ENCODE measurements around the gene TOE1.
A peak's percentile ranks its signal among the peaks of the same experiment; 100 is the strongest.
"Not testable (repeated sequence)": the region's sequence is repeated elsewhere in the genome, so short reads cannot be mapped to it uniquely, and the experiment has no call there.

Gene TOE1

DNA sequence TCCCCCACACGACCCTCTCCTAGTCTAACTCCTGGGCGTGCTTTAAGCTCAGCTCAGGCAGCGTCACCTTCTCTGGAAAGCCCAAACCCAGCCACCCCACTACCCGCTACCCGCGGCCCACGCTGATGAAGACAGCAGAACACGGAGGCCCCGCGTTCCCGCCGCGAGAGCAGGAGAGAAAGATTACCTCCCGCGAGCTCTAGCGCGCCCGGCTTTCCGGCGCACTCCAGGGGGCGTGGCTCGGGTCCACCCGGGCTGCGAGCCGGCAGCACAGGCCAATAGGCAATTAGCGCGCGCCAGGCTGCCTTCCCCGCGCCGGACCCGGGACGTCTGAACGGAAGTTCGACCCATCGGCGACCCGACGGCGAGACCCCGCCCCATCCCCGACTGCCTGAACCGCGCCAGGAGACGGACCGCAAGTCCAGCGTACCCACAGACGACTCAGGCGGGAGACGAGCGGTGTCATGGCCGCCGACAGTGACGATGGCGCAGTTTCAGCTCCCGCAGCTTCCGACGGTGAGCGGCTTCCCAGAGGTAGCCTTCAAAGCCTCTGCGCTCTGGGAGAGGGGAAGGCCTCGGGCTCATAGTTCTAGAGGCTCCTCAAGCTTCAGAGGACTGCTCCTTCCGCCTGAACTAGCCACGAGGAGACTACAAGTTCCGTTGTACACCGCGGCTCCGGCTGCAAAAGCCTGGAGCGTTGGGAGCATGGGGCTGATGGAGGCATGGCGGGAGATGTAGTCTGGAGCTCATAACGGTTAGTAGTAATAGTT, at the start of gene TOE1, which contains the start of gene MUTYH:
TSS of gene TOE1 (plus strand) at position 382 of the 770 bp plus-strand sequence. CDS start at position 465, 83 bp downstream.
TSS of gene MUTYH (minus strand) at position 652 of the 770 bp plus-strand sequence. CDS start 5,935 bp downstream, outside the sequence.
- peak; percentile 95 to 97 for DNase-seq (ENCODE audit: low read depth in 2 of 2)

DNA sequence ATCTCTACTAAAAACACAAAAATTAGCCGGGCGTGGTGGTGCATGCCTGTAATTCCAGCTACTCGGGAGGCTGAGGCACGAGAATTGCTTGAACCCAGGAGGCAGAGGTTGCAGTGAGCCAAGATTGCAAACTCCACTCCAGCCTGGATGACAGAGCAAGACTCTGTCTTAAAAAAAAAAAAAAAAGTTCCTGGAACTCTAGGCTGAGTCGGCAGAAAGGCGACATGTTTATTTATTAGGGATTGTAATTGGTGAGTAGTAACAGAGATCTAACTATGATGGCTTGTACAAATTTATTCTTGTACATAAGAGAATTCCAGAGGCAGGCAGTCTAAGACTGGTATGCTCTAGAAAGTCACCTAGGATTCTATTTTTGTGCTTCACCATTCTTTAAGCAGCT, 49.0 kb upstream of the TOE1 start:
- DNase-seq (ENCODE audit: low read depth in 2 of 2): not testable (repeated sequence)

DNA sequence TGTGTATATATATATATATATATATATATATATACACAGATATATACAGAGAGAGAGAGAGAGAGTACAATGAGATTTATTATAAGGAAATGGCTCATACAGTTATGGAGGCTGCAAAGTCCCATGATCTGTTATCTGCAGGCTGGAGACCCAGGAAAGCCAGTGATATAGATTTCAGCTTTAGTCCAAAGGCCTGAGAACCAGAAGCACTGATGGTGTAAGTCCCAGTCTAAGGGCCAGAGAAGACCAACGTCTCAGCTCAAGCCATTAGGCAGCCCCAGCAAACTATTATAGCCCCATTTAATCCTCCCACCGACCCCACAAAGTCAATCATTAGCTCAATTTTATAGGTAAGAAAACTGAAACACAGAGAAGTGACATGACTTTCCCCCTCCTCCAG, 48.3 kb upstream of the TOE1 start:
- no peak for DNase-seq (ENCODE audit: low read depth in 2 of 2)

DNA sequence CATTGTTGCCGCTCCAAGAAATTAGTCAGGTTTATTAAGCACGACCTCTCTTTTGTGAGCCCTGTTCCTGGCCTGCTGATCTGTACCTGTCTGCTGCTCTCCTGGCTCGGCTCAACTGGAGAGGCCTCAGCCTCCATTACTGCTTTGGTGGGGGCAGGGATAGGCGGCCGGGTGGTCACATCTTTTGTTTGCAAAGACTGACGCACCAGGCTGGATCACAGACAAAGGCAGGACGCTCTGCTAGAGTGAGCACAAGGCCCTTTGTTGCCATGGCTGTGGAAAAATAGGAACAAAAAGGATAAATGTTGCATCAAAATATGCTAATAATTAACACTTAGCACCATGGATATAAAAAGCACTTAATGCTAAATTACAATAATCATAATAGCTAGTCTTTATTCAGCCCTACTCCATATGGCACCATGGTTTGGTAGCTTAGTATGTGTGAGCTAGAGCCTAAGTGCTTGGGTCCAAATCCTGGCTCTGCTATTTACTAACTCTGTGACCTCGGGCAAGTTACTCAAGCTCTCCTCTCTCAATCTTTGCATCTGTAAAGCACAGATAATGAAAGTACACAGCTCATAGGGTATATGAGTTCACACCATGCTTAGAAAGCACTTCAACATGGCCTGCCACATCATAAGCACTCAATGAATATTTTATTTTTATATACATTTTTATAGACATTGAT, 42.2 kb upstream of the TOE1 start:
- DNase-seq (ENCODE audit: low read depth in 2 of 2): no peak

DNA sequence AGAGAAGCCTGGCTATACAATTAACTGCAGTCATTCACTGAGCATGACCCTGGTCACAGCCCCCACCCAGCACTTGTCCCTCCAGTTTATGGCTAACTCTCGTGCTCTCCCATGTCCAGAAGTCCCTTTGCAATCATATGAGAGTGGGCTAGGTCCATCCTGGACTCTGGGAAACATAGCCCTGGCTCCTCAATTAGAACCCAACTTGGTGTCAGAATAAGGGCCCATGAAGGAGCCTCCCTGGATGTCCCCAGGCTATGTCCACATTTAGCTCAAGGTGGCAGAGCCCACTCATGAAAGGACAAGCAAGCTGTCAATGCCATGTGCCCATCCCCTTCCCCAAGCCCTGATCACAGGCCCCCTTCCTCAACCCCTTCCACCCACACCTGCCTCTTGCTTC, 40.7 kb upstream of the TOE1 start:
- DNase-seq (ENCODE audit: low read depth in 2 of 2): no peak

DNA sequence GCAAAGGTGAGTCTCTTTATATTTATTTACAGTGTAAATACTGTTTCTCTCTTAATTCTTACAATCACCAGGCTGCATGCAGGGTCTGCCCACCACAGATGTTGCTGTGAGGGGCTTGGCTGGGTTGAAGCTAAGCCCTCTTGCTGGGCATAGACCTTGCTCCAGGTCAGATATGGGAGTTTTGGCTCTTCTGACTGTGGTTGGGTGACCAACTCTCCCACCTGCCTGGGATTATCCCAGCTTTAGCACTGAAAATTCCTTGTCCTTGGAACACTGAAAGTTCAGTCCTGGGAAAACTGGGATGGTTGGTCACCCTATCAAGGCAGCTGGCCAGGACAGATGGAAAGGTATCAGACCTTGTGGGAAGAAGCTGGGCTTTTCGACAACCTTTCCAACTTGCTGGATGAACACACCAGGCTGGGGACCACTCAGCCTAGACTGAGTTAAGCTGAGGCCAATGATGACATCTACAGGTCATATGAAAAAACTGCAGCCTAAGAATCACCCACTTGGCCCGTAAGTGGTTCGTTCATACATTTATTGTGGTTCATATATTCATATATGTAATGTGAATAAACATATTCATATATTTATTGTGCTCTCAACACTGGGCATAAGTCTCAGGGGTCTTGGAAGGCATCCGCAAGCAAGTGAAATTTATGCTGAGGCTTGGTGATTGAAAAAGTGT, 39.8 kb upstream of the TOE1 start:
- no peak for DNase-seq (ENCODE audit: low read depth in 2 of 2)

DNA sequence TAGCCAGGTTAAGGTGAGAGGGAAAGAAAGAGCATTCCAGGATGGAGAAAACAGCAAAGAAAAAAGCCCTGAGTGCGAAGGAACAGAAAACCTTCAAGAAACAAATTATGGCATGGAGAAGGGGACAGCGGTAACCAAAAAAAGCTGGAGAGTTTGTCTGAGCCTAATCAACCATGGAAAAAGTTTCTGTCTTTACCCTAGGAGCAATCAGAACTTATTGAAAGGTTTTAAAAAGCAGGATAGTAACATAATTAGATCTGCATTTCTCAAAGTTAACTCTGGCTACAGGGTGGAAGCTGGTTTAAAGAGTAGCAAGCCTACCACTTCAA, 39.3 kb upstream of the TOE1 start:
- DNase-seq (ENCODE audit: low read depth in 2 of 2): no peak

DNA sequence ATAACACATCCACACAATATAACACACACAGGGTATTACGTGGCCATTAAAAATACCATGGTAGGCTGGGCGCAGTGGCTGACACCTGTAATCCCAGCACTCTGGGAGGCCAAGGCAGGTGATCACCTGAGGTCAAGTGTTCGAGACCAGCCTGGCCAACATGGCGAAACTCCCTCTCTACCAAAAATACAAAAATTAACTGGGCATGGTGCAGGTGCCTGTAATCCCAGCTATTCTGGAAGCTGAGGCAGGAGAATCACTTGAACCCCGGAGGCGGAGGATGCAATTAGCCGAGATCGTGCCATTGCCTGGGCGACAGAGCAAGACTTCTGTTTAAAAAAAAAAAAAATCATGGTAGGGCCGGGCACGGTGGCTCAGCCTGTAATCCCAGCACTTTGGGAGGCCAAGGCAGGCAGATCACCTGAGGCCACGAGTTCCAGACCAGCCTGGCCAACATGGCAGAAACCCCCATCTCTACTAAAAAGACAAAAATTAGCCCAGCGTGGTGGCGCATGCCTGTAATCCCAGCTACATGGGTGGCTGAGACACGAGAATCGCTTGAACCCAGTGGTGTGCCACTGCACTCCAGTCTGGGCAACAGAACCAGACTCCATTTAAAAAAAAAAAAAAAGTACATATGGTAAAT, 37.3 kb upstream of the TOE1 start:
- DNase-seq (ENCODE audit: low read depth in 2 of 2): no peak

DNA sequence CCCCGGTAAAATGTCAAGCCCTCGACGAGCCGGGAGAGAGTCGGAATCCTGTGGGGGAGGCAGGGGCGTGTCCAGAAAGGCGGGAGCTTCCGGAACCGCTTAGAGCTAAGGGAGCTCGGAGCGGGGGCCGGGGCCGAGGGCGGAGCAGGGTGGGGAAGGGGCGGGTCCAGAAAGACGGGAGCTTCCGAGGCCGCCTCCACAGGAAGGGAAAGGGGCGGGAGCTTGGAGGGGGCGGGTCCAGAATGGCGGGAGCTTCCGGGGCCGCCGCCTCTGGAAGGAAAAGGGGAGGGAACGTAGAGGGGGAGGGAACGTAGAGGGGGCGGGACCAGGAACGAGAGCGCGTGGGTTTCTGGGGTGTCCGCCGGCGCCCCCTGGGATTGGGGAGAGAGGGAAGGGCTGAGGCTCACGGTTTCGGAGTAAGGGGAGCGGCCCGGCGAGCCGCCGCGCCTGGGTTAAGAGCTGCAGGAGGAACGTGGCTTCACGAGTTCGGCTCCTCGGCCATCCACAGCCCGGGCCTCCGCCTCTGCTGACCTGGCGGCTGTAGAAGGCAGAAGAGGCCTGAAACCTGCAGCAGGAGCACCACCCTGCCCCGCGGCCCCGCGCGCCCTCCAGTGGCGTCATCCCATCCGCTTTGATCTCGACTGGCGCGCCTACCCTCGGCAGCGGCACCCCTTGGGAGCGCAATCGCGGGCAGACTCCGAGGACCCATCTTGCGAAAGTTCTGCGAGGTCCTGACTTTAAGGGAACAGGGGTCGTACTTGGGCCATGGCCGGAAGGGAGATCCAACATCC, 36.3 kb upstream of the TOE1 start:
- peak; percentile 98 to 99 for DNase-seq (ENCODE audit: low read depth in 2 of 2)

DNA sequence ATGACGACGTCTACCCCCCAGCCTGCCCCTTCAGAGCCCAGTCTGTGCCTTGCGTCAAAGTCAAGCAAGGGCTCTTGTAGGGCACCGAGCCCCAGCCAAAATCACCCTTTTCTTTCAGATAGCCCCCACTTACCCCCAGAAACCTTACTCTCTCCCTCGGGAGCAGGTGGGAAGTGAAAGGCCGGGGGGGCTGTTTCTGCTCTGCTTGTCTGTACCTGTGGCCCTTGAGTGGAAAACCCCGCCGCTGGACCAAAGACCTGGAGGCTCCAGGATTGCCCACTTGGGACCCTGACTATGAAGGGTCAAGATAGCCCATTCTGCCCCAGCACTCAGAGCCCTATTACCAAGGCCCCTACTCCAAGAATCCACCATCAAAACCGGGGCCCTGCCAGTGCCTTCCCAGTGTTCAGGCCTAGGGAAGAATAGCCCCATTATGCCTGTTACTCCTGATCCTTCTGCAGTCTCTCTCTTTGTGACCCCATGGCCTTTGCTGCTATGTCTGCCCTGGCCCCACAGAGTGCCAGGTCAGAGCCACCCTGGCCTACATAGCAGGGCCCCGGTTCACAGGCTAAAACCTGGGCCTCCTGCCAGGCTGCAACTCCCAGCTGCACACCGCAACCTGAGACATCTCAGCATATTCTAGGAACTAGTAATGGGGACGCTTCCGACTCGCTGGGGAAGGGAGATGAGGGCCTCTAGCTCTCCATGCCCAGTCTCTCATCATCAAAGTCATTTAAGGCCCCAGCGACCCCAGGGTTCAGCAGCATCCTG, 35.5 kb upstream of the TOE1 start:
- no peak for DNase-seq (ENCODE audit: low read depth in 2 of 2)

DNA sequence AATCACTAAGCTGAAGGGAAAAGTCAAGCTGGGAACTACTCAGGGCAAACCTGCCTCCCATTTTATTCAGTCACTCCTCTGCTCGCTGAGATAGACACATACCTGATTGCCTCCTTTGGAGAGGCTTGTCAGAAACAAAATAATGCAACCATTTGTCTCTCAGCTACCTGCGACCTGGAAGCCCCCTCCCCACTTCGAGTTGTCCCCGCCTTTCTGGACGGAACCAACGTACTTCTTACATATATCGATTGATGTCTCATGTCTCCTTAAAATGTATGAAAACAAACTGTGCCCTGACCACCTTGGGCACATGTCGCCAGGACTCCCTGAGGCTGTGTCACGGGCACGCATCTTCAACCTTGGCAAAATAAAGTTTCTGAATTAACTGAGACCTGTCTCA, 34.7 kb upstream of the TOE1 start:
- DNase-seq (ENCODE audit: low read depth in 2 of 2): no peak

DNA sequence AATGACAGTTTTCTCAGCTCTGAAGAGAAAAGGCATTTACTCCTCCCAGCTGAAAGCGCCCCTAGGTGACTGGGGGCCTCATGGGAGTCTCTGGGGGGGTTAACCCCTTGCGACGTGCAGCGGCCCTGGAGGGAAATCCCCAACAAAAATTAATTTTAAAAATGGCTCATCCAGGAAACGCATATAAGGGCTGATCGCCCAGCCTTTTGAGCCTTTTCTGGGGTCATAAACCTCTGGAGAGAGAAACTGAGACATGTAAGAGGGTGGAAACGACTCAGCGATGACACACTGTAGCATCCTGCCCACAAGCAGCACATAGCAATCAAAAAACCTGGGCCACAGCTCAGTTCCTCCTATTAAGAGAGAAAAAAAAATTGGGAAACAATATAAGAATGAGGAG, 33.7 kb upstream of the TOE1 start:
- peak; percentile 40 to 57 for DNase-seq (ENCODE audit: low read depth in 2 of 2)

DNA sequence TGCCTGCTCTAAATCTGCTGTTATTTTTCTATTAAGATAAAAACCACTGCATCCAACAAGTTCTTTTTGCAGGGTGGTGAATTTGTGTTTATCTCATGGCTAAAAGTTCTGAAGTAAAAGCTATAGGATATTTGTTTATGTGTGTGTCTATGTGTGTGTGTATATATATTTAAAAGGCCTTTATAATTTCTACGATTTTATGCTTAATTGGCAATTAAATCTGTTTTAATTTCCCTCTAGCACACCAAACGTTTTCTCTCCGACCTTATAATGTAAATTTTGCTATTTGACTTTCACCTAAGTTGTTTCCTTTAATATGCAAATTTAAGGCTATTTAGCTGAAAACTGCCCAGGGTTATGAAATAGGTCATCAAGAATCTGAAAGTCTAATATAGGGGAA, 33.1 kb upstream of the TOE1 start:
- DNase-seq (ENCODE audit: low read depth in 2 of 2): no peak

DNA sequence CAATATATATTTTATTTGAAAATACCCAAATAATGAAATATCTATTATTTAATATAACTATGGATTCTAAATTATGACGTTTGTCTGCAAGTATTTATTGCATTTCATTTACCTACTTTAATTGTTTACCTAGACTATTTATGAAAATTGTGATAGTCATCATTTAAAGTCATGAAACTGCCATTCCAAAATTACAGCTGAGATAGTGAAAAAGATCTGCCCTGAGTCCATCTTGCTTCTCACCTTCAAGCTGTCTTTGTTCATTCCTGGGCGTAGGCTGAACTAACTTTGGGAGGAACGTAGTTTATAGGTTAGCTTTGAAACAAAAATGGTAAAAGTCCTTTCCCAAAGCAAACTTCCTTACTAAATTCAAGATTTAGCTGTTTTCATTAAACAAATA, 25.7 kb upstream of the TOE1 start:
- DNase-seq (ENCODE audit: low read depth in 2 of 2): no peak

DNA sequence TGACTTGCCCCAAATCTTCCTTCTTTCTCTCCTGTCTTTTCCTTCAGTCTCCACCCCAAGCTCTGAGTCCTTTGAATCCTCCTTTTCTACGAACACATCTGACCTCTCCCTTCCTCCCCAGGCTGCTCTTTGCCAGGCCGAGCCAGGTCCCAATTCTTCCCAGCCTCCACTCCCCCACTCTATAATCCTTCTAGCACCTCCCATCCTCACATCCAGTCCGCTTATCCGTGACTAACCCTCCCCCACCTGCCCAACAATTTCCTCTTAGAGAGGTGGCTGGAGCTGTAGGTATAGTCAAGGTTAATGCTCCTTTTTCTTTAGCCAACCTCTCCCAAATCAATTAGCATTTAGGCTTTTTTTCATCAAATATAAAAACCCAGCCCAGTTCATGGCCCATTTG, 22.8 kb upstream of the TOE1 start:
- DNase-seq (ENCODE audit: low read depth in 2 of 2): no peak

DNA sequence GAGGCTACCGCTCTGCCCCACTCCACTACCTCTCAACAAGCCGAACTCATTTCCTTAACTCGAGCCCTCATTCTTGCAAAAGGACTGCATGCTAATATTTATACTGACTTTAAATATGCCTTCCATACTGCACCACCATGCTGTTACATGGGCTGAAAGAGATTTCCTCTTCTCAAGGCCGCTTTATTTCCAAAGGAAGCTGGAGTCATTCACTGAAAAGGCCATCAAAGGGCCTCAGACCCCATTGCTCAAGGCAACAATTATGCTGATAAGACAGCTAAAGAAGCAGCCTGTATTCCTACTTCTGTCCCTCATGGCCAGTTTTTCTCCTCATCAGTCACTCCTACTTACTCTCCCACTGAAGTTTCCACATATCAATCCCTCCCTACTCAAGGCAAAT, 20.2 kb upstream of the TOE1 start:
- no peak for DNase-seq (ENCODE audit: low read depth in 2 of 2)

DNA sequence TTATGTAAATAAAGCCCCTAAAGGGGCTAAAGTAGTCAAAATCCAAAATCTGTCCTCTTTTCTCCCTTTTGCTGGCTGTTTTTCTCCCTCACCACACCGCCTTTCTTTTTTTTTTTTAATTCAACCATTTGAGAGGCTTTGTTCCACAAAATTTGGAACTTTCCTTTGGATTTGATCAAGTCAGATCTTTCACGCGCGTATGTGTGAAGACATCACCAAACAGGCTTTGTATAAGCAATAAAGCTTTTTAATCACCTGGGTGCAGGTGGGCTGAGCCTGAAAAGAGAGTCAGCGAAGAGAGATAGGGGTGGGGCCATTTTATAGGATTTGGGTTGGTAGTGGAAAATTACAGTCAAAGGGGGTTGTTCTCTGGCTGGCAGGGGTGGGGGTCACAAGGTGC, 18.5 kb upstream of the TOE1 start:
- DNase-seq (ENCODE audit: low read depth in 2 of 2): no peak

DNA sequence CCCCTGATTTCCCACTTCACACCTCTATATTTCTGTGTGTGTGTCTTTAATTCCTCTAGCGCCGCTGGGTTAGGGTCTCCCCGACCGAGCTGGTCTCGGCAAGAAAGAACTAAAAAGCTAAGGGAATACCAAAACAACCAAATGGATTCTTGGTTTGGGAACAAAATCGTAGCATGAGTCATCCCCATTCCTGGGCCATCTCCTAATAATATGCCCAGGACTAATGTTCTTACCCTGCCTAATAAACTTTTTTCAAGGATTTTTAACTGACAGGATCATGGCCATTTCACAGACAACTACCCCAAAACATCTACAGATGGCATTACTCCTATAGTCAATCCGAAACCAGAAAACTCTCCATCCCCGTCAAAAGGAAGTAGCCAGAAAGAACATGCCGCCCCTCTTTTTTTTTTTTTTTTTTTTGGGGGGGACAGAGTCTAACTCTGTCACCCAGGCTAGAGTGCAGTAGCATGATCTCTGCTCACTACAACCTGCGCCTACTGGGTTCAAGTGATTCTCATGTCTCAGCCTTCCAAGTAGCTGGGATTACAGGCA, 17.4 kb upstream of the TOE1 start:
- DNase-seq (ENCODE audit: low read depth in 2 of 2): no peak

DNA sequence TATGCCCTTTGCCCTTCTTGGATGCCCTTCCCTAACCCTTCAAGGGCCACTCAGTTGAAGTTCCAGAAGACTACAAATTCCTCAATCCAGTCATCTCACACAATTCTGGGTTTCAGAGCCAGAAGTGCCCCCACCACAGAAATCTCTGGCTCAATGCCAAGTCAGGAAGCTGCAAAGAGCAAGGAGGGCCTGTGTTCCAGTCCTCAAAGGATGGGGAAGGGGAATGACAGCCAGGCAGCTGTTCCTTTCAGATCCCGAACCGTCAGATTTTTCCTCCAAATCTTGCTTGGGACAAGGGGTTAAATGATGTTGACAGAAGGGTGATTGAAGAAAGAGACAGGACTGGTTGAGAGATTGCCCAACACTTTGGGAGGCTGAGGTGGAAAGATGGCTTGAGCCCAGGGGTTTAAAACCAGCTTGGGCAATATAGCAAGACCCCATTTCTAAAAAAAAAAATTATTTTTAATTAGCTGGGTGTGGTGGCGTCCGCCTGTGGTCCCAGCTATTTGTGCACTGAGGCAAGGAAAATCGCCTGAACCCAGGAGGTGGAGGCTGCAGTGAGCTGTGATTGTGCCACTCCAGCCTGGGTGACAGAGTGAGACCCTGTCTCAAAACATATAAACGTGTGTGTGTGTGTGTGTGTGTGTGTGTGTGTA, 14.0 kb upstream of the TOE1 start:
- DNase-seq (ENCODE audit: low read depth in 2 of 2): no peak

All from stimulated activated CD4-positive, alpha-beta T cell treated with anti-CD3 and anti-CD28 coated beads, Interleukin-15, amount 100 ng/mL, for 48 hours (primary cell).